ENCODE data around the gene WT1.

DNA sequence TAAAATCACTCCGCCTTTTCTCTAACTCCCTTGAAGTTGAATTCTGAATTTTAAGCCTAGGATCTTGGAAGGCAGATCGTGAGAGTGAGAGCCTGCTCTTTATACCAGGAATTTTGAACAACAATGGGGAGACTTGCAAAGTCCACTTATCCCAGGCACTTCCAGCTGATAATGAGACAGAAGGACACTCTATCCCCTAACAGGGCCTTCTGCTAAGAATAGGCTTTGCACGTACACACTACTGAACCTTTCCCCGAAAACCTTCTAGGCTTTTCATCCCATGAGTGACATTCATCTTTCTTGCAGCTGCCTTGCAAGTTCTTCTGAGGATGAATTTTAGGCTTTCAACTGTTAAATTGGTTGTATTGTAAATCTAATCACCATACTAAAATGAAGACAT is 44.0 kb upstream of the WT1 start:
- TF ChIP-seq GATA2 (IDR thresholded peaks at IDR 0.05; ENCODE audit: low read depth, low read length) (no peak), GATA3 (IDR thresholded peaks at IDR 0.05; ENCODE audit: low read depth, low read length) (no peak)

Measured in SH-SY5Y (cell line).